ENCODE results near the gene CCDC27. TPM values are rescaled to one million over a fixed set of nuclear protein-coding genes. Genes with fewer than 3 reads are reported as not detected.

CCDC27 gene
- total RNA-seq, 4 donors from 2014 or later, result not detected

DNA sequence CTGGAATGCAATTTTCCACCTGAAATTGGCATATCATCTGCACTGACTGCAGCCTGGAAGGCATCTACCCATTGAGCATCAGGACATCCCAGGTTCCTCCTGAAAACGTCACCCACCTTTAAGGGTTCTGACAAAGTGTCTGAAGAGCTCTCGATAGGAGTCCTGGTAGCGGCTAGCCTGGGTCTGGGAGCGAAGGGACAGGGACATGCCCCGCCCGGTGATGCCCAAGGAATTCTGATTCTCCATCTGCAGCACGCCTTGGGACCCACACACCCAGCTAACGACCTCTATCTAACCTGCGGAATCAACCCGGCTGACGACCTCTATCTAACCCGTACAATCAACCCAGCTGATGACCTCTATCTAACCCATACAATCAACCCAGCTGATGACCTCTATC lies 13.3 kb upstream of the CCDC27 start:
- Histone ChIP-seq H3K9me3 (no peaks in the 10 kb centered on the region), H3K27ac (no peak overlapping the region), H3K4me3 (no peak overlapping the region), H3K27me3 (no peaks in the 10 kb centered on the region), H3K4me1 (no peaks in the 10 kb centered on the region), H3K36me3 (no peaks in the 10 kb centered on the region)
- no peak for DNase-seq
- TF ChIP-seq, protein P1, sequence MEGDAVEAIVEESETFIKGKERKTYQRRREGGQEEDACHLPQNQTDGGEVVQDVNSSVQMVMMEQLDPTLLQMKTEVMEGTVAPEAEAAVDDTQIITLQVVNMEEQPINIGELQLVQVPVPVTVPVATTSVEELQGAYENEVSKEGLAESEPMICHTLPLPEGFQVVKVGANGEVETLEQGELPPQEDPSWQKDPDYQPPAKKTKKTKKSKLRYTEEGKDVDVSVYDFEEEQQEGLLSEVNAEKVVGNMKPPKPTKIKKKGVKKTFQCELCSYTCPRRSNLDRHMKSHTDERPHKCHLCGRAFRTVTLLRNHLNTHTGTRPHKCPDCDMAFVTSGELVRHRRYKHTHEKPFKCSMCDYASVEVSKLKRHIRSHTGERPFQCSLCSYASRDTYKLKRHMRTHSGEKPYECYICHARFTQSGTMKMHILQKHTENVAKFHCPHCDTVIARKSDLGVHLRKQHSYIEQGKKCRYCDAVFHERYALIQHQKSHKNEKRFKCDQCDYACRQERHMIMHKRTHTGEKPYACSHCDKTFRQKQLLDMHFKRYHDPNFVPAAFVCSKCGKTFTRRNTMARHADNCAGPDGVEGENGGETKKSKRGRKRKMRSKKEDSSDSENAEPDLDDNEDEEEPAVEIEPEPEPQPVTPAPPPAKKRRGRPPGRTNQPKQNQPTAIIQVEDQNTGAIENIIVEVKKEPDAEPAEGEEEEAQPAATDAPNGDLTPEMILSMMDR (IDR thresholded peaks at IDR 0.05), result no peak
- no peak for TF ChIP-seq POLR2A (IDR thresholded peaks at IDR 0.05)
- intact Hi-C loops (cut with DNase I; ENCODE audit: low total_unique reads), result no loop called here

DNA sequence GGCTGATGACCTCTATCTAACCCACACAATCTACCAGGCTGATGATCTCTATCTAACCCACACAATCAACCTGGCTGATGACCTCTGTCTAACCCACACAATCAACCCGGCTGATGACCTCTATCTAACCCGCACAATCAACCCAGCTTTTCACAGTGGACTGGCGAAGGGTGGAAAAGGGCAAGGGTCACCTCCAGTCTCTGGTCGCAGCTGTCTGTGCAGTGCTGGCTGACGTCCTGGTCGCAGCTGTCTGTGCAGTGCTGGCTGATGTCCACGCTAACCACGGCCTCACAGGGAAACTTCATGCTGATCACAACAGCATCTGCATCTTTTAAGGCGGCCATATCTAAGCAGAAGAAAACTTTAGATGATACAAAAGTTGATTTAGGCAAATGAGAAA lies 12.2 kb upstream of the CCDC27 start:
- intact Hi-C loops (cut with DNase I; ENCODE audit: low total_unique reads), result no loop called here

DNA sequence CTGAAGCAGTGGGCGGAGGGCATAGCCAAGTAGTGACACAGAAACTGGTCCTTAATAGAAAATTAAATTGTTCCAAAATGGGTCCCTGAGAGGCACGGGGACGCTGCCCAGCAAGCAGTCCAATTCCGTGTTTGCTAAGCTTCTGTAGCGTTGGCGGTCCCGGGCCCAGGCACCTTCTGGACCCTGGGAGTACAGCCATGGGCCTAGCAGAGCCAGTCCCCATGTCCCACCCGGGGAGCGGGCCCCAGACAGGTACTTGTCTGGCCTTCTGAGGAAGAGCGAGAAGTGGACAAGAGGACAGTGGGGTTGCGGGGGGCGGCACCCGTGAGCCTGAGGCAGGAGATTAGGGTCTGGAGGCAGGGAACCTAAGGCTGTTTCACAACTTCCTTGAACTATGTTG lies 11.5 kb upstream of the CCDC27 start:
- no peaks in the 10 kb centered on the region for H3K27me3 ChIP-seq
- intact Hi-C loops (cut with DNase I; ENCODE audit: low total_unique reads), result no loop called here
- no peaks in the 10 kb centered on the region for H3K36me3 ChIP-seq

More for the DNA sequence above, 12.2 kb upstream of the CCDC27 start:
- Histone ChIP-seq H3K9me3 (no peaks in the 10 kb centered on the region), H3K4me3 (no peak overlapping the region), H3K27me3 (no peaks in the 10 kb centered on the region), H3K36me3 (no peaks in the 10 kb centered on the region), H3K27ac (no peak overlapping the region), H3K4me1 (no peaks in the 10 kb centered on the region)
- no peak for TF ChIP-seq POLR2A (IDR thresholded peaks at IDR 0.05)
- TF ChIP-seq, protein P1 (IDR thresholded peaks at IDR 0.05), result no peak
- DNase-seq, result no peak

DNA sequence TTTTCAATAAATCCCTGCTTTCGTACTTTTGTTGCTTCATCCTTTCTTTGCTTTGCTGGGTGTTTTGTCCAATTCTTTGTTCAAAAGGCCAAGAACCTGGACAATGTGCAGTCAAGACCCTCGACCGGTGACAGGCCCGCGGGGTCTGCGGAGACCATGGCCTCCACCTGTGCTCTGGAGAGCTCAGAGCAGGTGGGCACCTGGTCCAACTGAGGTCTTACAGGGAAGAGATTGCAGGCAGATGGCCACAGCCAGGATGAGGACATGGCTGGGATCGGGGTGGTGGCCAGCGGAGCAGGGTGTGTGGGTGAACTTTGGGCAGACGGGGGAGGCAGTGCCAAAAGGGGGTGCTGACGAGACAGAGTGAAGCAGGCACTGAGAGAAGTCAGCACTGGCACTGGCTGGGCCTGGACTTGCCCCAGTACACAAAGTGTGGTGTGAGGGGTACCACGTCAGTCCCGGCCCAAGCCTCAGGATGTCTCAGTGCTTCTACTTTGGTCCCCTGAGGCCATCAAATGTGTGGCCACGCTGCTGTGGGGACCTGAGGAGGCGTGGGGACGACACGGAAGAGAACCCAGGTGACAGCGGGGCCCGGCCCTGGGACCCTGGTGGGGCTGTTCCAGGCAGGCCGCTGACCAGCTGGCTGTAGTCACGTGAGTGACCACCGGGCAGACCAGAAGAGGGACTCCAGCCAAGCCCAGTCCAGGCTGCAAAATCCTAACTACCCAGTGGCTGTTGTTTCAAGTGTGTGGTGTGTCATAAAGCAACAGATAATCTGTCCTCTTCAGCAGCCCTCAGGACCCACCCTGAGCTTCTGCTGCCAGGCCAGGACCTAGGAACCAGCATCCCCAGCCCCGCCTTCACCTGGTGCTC lies 10.4 kb upstream of the CCDC27 start:
- Histone ChIP-seq H3K36me3 (no peaks in the 10 kb centered on the region), H3K27me3 (no peaks in the 10 kb centered on the region), H3K27ac (no peak overlapping the region), H3K4me1 (peaks cover 0 to 5% of the 10 kb centered on the region in 2 donors), H3K4me3 (no peak overlapping the region), H3K9me3 (no peaks in the 10 kb centered on the region)
- intact Hi-C loops (cut with DNase I; ENCODE audit: low total_unique reads), result no loop called here
- TF ChIP-seq POLR2A (IDR thresholded peaks at IDR 0.05), result no peak
- TF ChIP-seq, protein P1 (IDR thresholded peaks at IDR 0.05), result no peak
- no peak for DNase-seq

More for the DNA sequence above, 11.5 kb upstream of the CCDC27 start:
- Histone ChIP-seq H3K9me3 (no peaks in the 10 kb centered on the region), H3K27ac (no peak overlapping the region), H3K4me3 (no peak overlapping the region), H3K4me1 (peaks cover 0 to 2% of the 10 kb centered on the region in 2 donors)
- TF ChIP-seq, protein P1 (IDR thresholded peaks at IDR 0.05), result no peak
- TF ChIP-seq POLR2A (IDR thresholded peaks at IDR 0.05), result no peak
- no peak for DNase-seq
